ENCODE measurements around the gene DIP2B. TPM values are rescaled to one million over a fixed set of nuclear protein-coding genes. Genes with fewer than 3 reads are reported as not detected.
A peak's percentile ranks its signal among the peaks of the same experiment; 100 is the strongest.

DIP2B gene
- polyA plus RNA-seq, 1 of the 3 experiments (the other 2 are of a cell fraction): 6.6 TPM

DNA sequence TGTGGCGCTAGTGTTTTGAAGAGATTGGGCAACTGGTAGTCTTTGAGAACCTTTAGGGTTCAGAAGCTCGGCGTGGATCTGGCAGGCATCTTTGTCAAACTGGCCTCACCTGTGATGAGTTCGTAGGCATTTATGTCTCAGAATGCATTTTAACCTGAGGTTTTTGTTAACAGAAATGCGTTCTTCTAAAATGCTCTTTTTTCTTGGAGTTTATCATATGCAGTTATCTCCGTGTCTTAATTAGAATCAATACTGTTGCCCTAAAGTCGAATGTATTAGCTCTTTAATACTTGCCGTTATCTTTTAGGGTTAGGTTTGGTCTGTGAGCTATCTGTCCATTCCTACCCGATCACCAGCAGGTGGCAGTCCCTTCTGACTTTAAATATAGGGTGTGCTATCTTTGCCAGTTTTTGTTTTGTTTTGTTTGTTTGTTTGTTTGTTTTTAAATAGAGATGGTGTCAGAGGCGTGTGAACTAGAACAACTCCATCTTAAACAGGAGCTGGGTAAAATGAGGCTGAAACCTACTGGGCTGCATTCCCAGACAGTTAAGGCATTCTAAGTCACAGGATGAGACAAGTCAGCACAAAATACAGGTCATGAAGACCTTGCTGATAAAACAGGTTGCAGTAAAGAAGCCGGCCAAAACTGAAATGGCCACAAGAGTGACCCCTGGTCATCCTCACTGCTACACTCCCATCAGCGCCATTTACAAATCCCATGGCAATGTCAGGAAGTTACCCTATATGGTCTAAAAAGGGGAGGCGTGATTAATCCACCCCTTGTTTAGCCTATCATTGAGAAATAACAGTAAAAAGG lies 260.5 kb downstream of the DIP2B start:
- 15% methylated on average over 13 of the region's 13 CpGs for WGBS (ENCODE audit: low lambda C conversion rate)
- Histone ChIP-seq H3K4me1 (ENCODE audit: control insufficient read depth in 1 of 2, insufficient read depth in 2 of 2, low read depth in 1 of 2, low read length in 1 of 2) (peaks cover 8 to 9% of the 10 kb centered on the region in 2 experiments; a peak in 1 of 4 replicates), H3K4me2 (peak overlapping the region; percentile 90), H3K9ac (peak overlapping the region; percentile 94; the same call in 1 of the 2 replicates), H3K27ac (ENCODE audit: low read depth in 2 of 2, low read length in 1 of 2) (peak overlapping the region; percentile 91 to 93; a peak in 3 of 4 replicates), H3K9me3 (no peaks in the 10 kb centered on the region), H2AFZ (ENCODE audit: low read depth) (peak overlapping the region; percentile 81), H4K20me1 (ENCODE audit: insufficient read depth) (peaks cover 14% of the 10 kb centered on the region), H3K79me2 (ENCODE audit: insufficient read depth) (peaks cover 67% of the 10 kb centered on the region), H3K36me3 (replicated peaks in 1 of 2; ENCODE audit: control insufficient read depth in 1 of 2, insufficient read depth in 2 of 2, low read length in 1 of 2) (peaks cover 0 to 7% of the 10 kb centered on the region in 2 experiments), H3F3A (replicated peaks; ENCODE audit: insufficient read depth) (peaks cover 3% of the 10 kb centered on the region), H3K9me2 (no peaks in the 10 kb centered on the region), H3K4me3 (ENCODE audit: low read depth in 2 of 2, low read length in 1 of 2) (peak overlapping the region; percentile 71 to 73), H3K27me3 (ENCODE audit: insufficient read depth) (no peaks in the 10 kb centered on the region)
- POLR2A ChIA-PET: interaction anchor here (0.6 to 1.4 kb wide), 7 partner anchors 16 to 318 kb away, joined by 3 to 4 read pairs (median 3); partner anchors contain the start of gene CSRNP2
- TF ChIP-seq CTCF (IDR thresholded peaks at IDR 0.05) (peak; percentile 84), RFX5 (IDR thresholded peaks at IDR 0.05; ENCODE audit: low read length) (no peak), RAD21 (IDR thresholded peaks at IDR 0.05; ENCODE audit: low read length) (peak; percentile 65), GABPA (IDR thresholded peaks at IDR 0.05; ENCODE audit: low read depth) (no peak)
- peak; percentile 62 for DNase-seq
- CTCF ChIA-PET: interaction anchor here (0.6 to 3.4 kb wide), 39 partner anchors 9 to 653 kb away, joined by 3 to 32 read pairs (median 4); partner anchors contain the start of genes DIP2B and SLC11A2

DNA sequence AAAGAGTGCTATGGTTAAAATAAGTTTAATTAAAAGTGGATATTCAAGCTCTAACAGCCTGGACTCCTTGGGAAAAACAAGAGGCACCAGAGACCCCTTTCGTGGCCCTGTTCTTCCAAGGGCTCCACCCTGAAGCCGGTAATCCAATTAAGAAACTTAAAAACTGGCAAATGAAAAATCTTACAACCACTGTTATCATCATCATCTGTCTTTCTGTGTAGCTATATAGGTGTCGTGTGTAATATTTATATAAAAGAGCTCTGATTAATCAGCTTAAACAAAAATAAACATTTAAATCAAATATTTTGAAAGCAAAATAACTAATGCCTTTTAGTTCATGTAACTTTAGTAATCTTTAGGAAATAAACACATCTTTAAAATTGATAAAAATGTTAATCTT lies 263.6 kb downstream of the DIP2B start:
- Histone ChIP-seq H3F3A (replicated peaks; ENCODE audit: insufficient read depth) (peaks cover 3% of the 10 kb centered on the region), H2AFZ (ENCODE audit: low read depth) (no peak overlapping the region), H3K27me3 (ENCODE audit: insufficient read depth) (no peaks in the 10 kb centered on the region), H3K4me3 (ENCODE audit: low read depth in 2 of 2, low read length in 1 of 2) (no peak overlapping the region), H3K36me3 (replicated peaks in 1 of 2; ENCODE audit: control insufficient read depth in 1 of 2, insufficient read depth in 2 of 2, low read length in 1 of 2) (peaks cover 0 to 21% of the 10 kb centered on the region in 2 experiments), H3K79me2 (ENCODE audit: insufficient read depth) (peaks cover 86% of the 10 kb centered on the region), H4K20me1 (ENCODE audit: insufficient read depth) (peaks cover 14% of the 10 kb centered on the region), H3K9ac (no peak overlapping the region), H3K27ac (ENCODE audit: low read depth in 2 of 2, low read length in 1 of 2) (no peak overlapping the region), H3K9me3 (no peaks in the 10 kb centered on the region), H3K4me2 (no peak overlapping the region), H3K9me2 (no peaks in the 10 kb centered on the region), H3K4me1 (ENCODE audit: control insufficient read depth in 1 of 2, insufficient read depth in 2 of 2, low read depth in 1 of 2, low read length in 1 of 2) (peaks cover 8 to 9% of the 10 kb centered on the region in 2 experiments; a peak in 1 of 4 replicates)
- no peak for DNase-seq
- CTCF ChIA-PET: interaction anchor here (0.8 to 2.7 kb wide), 2 partner anchors 11 to 219 kb away, joined by 3 to 14 read pairs; no protein-coding TSS in a partner anchor
- WGBS (ENCODE audit: low lambda C conversion rate): 92% methylated on average over 3 of the region's 3 CpGs
- POLR2A ChIA-PET: no interaction called here
- TF ChIP-seq USF2 (IDR thresholded peaks at IDR 0.05; ENCODE audit: borderline replicate concordance, low read depth, low read length) (no peak), MXI1 (IDR thresholded peaks at IDR 0.05; ENCODE audit: low read depth, low read length) (no peak), GABPA (IDR thresholded peaks at IDR 0.05; ENCODE audit: low read depth) (no peak), RFX5 (IDR thresholded peaks at IDR 0.05; ENCODE audit: low read length) (no peak), POLR2AphosphoS5 (IDR thresholded peaks at IDR 0.05; ENCODE audit: low read depth, low read length) (no peak), RCOR1 (IDR thresholded peaks at IDR 0.05; ENCODE audit: low read length) (no peak), JUND (IDR thresholded peaks at IDR 0.05) (no peak), GATA2 (CRISPR knock-in tag; IDR thresholded peaks at IDR 0.05) (no peak), NFIC (IDR thresholded peaks at IDR 0.05; ENCODE audit: borderline replicate concordance) (no peak), NRF1 (IDR thresholded peaks at IDR 0.05; ENCODE audit: low read depth, low read length) (no peak), YY1 (IDR thresholded peaks at IDR 0.05; ENCODE audit: low read depth) (no peak), REST (IDR thresholded peaks at IDR 0.05; ENCODE audit: low read depth, low read length) (no peak), TCF12 (IDR thresholded peaks at IDR 0.05) (no peak)
- TF ChIP-seq, protein P1, sequence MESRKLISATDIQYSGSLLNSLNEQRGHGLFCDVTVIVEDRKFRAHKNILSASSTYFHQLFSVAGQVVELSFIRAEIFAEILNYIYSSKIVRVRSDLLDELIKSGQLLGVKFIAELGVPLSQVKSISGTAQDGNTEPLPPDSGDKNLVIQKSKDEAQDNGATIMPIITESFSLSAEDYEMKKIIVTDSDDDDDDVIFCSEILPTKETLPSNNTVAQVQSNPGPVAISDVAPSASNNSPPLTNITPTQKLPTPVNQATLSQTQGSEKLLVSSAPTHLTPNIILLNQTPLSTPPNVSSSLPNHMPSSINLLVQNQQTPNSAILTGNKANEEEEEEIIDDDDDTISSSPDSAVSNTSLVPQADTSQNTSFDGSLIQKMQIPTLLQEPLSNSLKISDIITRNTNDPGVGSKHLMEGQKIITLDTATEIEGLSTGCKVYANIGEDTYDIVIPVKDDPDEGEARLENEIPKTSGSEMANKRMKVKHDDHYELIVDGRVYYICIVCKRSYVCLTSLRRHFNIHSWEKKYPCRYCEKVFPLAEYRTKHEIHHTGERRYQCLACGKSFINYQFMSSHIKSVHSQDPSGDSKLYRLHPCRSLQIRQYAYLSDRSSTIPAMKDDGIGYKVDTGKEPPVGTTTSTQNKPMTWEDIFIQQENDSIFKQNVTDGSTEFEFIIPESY (IDR thresholded peaks at IDR 0.05; ENCODE audit: borderline replicate concordance, low read depth): no peak
